ENCODE results near the gene FAM72B.
"Not testable (repeated sequence)": the region's sequence is repeated elsewhere in the genome, so short reads cannot be mapped to it uniquely, and the experiment has no call there.

Gene FAM72B

DNA sequence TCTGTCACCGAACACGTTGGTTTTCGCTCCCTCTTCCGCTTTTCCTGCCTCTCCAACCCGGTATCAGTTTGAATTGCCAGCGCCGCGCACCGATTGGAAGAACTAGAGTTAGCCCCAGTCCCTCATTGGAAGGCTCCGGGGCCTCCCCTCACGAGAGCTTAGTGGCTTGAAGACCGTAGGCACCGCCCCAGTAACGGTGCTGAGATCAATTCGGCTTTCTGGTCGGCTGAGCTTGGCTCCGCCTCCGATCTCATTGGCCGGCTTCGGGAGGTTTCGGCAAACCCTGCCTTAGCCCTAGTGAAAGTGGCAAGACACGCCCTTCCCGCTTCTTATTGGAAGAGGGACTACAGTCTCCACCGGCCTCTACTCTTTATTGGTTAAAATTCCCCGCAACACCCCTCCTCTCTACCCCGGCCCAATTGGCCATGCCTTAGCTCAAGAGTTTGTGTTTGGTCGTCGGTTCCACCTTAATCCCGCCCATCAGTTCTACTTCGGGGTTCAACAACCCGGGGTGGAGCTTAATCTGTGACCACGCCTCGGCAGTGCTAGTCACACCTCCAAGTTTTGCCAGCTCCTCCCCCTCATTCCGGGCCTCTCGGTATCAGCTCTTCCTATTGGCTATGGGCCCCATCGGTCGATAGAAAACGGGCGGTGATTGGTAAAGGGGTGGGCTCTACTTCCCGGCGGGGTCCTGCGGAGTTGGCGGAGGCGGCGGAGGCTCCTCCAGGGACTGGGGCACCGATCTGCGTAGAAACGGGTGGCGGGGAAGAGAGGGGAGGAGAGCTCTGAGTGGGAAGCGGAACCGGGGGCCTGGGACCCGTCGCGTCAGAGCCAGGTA is at the start of gene FAM72B, which contains the start of gene SRGAP2C:
Gene FAM72B, minus strand, starts transcription at position 51 of the 838 bp plus-strand sequence. CDS start 851 bp downstream, outside the sequence.
Gene SRGAP2C, plus strand, starts transcription at position 686 of the 838 bp plus-strand sequence. CDS start 2,472 bp downstream, outside the sequence.
- peak; percentile 100 for DNase-seq (ENCODE audit: low read depth)

DNA sequence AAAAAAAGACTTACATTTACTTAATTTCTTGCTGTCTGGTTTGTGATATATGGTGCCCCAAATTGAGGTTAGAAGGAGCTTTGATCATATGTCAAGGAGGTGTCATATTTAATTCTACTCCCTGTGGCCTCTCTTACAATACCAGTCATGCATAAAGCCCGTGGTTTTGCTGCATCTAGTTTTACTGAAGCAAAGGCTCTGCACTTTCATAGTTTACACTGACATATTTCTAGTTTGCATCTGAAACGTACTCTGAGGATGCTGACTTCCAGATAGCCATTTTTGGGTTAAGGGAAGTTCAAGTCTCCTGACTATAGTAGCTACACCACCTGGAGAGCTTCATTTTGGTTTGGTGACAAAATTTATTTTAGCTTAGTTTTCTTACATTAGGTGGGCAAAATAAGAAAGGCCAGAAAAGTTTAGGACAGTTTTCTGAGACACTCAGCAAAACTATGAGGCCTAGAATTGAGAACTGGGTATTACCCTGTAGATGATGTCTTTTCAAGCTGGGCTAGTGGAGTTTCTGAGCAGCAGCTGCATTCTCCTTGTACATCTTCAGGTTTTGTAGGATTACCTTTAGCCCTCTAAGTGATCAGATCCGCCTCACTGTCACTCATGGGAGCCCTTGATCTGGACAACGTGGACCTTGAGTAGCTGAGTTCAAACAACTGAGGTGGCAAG is 48.4 kb upstream of the FAM72B start:
- DNase-seq (ENCODE audit: low read depth): not testable (repeated sequence)

DNA sequence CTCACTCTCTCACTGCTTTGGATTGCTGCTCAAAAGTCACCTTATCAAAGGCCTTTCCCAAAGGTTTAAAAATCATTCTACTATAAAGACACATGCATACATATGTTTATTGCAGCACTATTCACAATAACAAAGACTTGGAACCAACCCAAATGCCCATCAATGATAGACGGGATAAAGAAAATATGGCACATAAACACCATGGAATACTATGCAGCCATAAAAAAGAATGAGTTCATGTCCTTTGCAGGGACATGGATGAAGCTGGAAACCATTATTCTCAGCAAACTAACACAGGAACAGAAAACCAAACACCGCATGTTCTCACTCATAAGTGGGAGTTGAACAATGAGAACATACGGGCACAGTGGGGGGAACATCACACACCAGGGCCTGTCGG is 46.5 kb upstream of the FAM72B start:
- DNase-seq (ENCODE audit: low read depth): not testable (repeated sequence)

DNA sequence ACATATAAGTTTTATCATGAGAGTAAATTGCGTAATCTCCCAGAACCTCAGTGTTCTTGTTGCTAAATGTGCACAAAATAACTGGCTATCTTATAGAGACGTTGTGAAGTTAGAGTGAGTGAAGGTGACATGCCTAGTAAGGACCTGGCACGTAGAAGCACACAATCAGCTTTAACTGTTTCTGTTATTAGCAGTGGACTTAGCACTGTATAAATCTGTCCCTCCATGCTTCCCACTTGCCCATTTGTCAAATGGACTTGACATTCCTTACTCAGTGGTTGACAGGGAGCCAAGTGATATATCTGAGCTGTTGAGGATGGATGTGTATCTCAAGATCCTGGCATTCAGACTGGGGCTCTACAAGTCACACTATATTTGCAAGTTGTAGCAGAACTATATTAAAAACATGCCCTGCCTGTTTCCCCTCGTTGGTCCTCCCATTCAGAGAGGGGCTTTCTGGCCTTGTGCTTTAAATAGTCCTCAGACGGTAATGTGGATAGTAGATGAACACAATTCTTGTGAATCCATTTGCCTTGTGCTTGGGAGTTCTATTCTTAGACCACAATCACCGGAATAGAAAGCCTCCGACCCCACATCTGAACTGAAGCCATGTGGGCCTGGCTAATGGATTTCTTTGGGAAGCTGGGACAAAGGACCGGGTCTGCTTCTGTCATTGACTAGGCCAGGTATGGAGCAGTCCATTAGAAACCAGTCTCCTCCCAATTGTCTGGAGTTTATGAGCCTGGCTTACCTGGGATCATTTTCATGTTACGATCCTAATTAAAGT is 43.6 kb upstream of the FAM72B start:
- DNase-seq (ENCODE audit: low read depth): not testable (repeated sequence)

DNA sequence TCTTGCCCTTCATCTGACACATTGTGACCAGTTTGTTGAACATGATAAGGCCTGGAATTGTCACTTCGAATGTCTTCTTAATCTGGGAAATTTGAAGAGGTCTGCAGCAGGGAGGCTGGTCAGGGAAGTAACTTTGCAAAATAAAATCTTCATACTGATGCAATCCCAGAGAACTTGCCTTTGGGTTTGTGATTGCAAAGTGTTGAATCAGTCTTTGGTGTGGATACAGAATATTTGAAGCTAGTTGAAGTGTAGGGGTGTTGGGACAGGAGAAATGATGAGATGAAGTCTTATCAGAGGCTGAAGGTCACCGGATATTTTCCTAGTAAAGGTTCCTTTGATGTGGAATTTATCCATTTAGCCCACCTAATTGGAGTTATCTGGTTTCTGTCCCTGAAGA is 42.8 kb upstream of the FAM72B start:
- DNase-seq (ENCODE audit: low read depth): not testable (repeated sequence)

DNA sequence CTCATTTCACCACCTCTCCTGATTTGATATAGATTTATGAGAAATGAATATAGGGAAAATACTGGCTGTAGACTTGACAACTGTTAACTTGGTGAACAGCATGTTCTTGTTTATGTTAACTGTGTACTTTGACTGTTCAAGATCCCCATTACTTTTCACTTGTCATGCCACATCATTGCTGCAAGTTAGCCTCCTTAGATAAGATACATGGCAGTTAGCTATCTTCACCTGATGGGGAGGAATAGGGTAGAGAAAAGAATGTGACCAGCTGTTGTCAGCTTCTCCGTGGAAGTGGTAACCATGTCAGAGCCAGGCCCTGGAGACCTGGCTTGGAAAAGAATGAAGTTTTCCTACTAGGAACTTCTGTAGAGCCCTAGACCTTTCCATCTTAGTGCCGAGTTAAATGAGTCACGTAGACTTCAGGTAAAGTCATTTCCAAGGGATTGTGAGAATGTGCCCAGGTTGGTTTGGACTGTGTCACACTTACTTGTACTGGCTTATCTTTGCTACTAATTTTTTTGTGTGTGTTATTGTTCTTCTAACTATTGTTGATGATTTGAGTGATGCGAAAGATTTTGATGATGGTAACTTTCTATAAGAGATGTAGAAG is 42.3 kb upstream of the FAM72B start:
- DNase-seq (ENCODE audit: low read depth): not testable (repeated sequence)

DNA sequence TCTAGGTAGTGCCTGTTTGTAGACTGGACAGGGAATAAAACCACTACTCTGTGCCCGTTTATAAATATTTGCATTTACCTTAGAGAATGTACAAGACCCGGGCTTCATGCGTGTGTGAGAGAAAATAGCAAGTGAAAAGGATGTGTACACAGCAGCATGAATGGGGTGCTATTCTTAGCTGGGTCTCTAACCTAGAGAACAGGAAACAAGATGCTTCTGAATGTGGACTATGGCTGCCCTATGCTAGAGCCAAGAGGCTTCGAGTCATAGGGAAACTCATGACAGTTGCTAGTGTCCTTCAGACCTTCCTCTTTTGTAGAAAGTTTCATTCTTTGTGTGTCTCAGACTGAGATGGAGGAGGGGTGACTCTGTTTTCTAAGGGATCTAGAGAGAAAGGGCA is 40.6 kb upstream of the FAM72B start:
- not testable (repeated sequence) for DNase-seq (ENCODE audit: low read depth)

DNA sequence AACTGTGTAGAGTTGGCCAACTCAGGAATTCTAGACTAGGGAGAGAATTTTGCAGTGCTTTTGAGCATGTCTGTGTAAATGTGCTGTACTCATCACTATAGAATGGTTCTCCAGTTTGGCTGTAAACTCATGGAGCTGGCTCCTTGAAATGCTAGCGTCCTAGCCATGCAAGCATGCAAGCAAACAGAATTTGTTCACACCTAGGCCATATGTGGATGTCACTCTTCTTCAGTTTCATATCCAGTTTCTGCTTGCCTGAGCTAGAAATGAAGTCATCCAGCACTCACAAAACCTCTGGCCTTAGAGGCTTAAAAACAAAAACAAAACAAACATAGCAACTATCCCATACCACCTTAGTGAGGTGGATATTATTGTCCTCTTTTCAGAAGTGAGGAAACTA is 37.6 kb upstream of the FAM72B start:
- DNase-seq (ENCODE audit: low read depth): not testable (repeated sequence)

DNA sequence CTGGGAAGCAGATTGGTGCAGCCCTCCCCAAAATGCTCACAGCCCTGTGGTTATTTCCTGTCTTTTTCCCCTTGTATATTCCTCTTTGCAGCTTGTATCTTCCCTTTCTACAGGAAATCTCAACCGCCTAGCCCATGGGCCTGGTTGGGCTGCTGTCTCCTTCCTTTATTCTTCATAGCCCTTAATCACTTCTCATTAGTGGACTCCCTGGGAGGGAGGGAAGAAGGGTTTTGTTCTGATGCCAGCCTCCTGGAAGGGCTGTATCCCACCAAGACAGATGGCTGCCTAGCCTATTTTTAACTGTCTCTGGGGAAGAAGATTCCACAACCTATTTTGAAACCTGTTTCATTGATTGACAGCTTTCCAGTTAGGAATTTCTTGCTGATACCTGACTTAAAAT is 32.5 kb upstream of the FAM72B start:
- not testable (repeated sequence) for DNase-seq (ENCODE audit: low read depth)

DNA sequence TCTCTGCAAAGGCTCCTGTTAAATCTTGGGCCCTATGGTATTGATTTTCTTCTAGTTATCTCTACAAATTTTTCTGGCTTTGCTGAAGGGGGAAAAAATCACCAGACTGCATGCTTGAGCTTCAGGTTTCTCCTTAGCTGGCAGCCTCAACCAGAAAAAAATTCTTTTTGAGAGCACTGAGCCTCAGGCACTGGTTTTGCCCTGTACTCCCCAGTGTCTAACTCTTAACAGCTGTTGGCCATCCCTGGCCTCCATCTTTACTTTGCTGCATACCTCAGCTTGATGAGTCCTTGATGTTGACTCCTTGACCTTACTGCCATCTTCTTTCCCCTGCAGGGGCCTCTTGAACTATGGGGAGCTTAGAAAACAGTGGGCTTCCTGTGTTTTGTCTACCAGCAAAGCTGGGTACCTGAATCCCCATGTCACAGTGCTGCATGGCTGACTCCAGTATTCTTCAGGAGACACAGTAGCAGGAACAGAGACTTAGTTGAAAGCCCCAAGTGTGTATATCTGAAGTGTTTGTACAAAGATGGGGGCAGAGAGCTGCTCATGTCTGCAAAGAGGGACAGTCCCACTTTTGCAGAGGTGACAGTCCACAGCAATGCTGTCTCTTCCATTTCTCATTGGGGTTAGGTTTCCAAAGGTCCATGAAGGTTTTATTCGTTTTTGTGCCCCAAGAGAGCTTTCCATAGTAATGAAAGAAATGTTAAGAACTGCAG is 31.7 kb upstream of the FAM72B start:
- not testable (repeated sequence) for DNase-seq (ENCODE audit: low read depth)

DNA sequence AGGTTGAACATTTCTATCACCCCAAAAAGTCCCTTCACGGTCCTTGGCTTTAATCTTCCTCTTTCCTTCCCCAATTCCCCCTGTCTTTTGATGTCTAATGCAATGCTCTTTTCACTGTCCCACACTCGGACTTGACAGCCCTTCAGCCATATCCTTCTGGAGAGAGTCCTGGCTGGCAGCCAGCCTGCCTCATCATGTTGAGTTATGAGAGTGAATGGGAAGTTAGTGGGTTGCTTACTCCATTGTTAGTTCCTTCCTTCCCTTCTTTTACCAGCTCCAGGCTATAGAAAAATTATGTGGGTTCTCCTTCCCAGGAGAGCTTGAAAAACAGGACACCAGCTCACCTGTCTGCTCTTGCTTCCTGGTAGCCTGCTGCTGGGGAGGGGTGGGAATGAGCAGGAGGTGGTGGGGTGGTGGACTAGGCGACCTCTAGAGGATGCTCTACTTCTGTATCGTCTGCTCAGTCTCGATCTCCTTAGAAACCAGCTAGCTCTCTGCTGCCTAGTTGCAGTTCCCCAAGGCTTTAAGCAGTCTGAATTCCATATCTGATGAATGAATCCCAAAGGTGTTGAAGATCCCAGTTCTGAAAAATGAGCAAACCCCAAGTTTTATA is 30.5 kb upstream of the FAM72B start:
- not testable (repeated sequence) for DNase-seq (ENCODE audit: low read depth)

DNA sequence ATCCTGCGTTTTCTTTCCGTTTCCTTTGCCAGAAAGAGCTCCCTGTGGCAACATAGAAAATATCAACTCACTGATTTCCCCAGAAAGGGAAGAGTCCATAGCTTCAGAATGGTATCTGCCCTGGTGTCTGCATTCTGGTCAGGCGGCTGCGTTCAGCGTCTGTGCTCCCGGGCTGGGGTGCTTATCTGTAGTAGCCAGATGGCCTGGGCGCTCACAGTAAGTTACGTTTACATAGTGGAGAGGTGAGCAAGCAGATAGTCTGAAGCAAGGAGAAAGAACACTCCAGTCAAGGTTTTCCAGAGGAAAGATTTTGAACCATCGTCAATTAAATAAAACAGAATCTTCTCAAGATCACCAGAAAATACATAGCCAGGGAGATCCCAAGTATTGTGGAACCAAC is 29.4 kb upstream of the FAM72B start:
- peak; percentile 44 for DNase-seq (ENCODE audit: low read depth)

DNA sequence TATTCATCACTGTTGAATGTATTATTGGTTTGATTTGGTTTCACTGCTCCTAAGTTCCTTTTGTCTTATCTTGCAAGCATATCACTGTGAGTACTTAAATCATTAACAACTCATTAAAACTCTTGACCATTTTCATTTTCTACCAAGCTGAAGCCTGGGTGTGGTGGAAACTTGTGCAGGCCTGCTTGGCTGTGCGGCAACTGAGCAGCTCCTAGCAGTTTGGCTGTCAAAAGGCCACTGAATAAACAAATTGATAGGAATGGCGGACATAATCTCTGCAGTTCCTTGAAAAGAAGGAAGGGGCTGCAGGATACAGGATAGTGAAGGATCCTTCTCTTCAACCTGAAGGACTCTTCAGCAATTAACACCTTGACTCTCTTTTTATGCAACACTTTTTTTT is 26.6 kb upstream of the FAM72B start:
- DNase-seq (ENCODE audit: low read depth): not testable (repeated sequence)

DNA sequence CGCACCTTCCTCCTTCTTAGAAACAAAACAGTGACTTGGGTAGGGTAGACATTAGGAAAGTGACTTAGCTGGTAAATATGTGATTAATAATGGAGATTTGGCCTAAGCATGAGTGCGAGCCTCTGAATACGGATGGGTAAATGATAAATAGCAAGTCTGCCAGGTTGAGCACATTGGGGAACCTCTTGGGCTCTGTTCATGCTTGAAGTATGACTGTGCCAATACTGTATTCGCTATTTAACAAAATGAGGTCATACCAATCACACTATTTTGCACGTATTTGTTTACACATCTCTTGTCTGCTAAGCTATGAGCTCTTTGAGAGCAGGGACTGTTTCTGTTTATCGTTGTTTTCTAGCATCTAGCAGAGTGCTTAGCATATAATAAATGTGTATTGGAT is 24.2 kb upstream of the FAM72B start:
- not testable (repeated sequence) for DNase-seq (ENCODE audit: low read depth)

DNA sequence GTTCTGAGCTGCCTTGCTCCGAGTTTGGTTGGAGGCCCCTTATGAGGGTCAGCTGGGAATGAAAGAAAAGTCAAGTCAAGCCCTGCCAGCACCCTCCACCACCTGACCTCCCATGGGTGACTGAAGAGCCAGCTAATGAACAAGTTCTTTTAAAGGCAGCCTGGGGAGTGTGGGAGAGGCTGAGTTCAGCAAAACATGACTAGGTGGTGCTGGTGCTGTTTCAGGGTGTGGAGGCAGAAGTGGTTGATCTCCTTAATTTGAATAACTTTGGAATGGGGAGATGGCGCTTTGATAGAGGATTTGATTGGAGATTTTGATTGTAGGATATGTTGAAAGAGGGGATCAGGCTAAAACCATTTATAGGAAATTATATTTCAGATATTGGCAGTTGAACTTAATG is 23.2 kb upstream of the FAM72B start:
- not testable (repeated sequence) for DNase-seq (ENCODE audit: low read depth)

DNA sequence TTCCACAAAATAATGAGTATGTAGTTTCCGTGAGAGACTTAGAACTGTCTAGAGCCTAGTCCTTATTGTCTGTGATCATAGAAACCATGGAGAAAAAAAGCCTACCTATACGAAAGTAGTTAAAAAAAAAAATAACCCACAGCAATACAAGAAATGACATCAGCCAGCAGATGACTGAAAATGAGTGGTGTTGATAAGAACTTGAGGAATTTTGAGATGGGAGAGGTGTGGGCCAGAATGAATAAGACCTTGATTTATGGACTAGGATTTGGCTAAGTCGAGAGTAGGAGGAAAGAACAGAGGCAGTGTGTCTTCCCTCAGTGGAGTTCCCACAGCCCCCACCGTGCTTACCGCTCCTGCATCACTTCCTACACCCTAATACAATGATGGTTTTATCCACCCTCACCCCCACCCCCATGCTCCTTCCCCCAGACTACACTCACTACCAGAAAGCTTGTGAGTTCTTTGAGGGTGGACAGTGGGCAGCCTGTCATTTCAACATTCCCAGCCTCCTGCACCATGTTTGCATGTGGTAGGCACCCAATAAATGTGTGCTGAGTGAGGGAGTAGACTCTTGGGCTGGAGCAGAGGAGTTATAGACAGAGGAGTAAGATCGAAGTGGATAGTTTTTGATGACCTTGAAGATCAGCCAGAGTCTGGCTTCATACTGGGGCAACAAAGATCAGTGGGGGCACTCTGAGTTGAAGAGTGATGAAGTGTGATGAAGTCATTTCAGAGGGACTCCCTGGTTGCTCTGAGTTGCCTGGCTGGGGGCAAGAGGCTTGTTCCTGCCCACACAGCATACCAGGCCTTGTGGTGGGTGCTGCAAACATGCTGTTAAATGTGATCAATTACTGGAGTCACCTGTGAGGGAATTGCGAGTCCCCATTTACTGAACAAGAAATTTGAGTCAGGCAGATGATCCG is 21.9 kb upstream of the FAM72B start:
- DNase-seq (ENCODE audit: low read depth): not testable (repeated sequence)

DNA sequence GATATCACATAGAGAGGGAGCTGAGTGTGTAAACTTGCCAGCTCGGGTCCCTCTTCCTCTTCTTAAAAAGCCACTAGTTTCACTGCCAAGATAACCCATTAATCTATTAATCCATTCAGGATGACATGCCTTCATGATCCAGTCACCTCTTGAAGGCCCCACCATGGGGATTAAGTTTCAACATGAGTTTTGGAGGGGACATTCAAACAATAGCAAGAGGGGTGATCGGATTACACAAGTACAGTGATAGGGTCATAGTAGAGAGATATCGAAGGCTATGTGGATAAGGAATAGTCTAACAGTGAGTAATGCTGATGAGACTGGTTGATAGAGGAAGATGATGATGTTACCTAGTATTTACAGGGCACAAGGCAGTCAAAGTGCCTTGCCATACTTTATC is 18.8 kb upstream of the FAM72B start:
- not testable (repeated sequence) for DNase-seq (ENCODE audit: low read depth)

DNA sequence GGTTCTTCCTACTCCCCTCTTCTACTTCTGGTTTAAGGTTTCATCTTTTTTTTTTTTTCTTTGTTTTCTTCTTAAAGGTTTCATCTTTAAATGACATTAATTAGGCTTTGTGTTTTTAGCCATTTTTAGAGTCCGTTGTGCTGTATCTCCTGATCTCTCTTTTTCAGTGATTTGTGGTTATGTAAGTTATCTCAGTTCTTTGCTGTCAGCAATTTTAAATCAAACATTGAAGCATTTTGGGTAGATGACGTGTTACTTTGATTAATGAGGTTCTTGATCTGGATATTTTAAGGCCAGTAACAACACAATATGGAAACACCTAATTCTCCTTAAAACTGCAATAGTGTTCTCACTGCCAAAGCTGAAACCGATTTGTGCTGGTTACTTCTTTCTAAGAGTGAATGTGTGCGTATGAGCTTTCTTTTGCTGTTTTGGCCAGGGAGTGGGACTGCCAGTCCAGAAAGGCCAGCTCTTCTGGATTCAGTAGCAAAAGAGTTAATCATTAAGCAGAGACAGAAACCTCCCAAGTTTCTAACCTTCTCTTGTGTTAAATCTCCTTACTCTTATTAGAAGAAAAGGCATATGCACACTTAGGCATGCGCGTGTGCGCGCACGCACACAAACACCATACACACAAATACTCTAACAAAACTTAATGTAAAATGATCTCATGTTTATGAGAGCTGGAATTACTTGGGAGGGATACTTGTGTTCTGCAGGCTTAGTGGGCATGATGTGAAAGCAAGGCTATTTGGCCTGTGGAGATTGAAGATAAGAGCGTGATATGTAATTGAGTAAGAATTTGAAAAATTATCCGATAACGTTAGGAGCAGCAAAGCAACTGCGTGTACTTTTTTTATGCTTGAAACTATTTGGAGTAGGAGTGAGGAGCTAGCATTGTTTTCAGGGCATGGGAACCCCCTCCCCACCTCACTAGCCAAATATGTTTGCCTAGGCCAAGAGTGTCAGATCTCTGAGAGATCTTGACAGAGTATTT is 17.1 kb upstream of the FAM72B start:
- DNase-seq (ENCODE audit: low read depth): peak; percentile 71

All from iris pigment epithelial cell (primary cell).